SK-N-SH treated with all-trans-retinoic acid at 6 μM for 48 hours (cell line): ENCODE measurements around the gene MOCOS.

ENCODE experiments used
- ARNTL ChIP-seq: fragments of 450-650 bp; formaldehyde crosslinking; IDR thresholded peaks from 2 replicates; pipeline ENCODE4 v1.5.0; 2020; ENCODE audit warnings: low read depth, mild to moderate bottlenecking, moderate library complexity, borderline replicate concordance
- GLIS3 ChIP-seq: fragments of 250-450 bp; sonication (Bioruptor Pico); IDR thresholded peaks from 2 replicates; pipeline ENCODE4 v1.5.0; 2020; ENCODE audit warnings: mild to moderate bottlenecking, moderate library complexity
- OSR1 ChIP-seq: fragments of 250-450 bp; sonication (Bioruptor Pico); IDR thresholded peaks from 2 replicates; pipeline ENCODE4 v1.8.0; 2022; ENCODE audit warnings: moderate library complexity, mild to moderate bottlenecking, inconsistent platforms
- SNAI2 ChIP-seq: fragments of 250-450 bp; sonication (Bioruptor Pico); IDR thresholded peaks from 2 replicates; pipeline ENCODE4 v1.5.0; 2020; ENCODE audit warnings: mild to moderate bottlenecking, moderate library complexity
- ZFP30 ChIP-seq: fragments of 450-650 bp; formaldehyde crosslinking; IDR thresholded peaks from 2 replicates; pipeline ENCODE4 v1.5.0; 2022; ENCODE audit warnings: mild to moderate bottlenecking, moderate library complexity
- ZNF70 ChIP-seq: fragments of 450-650 bp; formaldehyde crosslinking; IDR thresholded peaks from 2 replicates; pipeline ENCODE4 v1.5.0; 2020; ENCODE audit warnings: mild to moderate bottlenecking, moderate library complexity
- TF ChIP-seq, protein P1 (sequence below): fragments of 250-450 bp; sonication (Bioruptor Pico); IDR thresholded peaks from 2 replicates; pipeline ENCODE4 v1.5.0; 2020; ENCODE audit warnings: mild to moderate bottlenecking, moderate library complexity
- TF ChIP-seq, protein P2 (sequence below): fragments of 250-450 bp; sonication (Bioruptor Pico); IDR thresholded peaks from 2 replicates; pipeline ENCODE4 v1.8.0; 2020; ENCODE audit warnings: mild to moderate bottlenecking, moderate library complexity, borderline replicate concordance

DNA sequence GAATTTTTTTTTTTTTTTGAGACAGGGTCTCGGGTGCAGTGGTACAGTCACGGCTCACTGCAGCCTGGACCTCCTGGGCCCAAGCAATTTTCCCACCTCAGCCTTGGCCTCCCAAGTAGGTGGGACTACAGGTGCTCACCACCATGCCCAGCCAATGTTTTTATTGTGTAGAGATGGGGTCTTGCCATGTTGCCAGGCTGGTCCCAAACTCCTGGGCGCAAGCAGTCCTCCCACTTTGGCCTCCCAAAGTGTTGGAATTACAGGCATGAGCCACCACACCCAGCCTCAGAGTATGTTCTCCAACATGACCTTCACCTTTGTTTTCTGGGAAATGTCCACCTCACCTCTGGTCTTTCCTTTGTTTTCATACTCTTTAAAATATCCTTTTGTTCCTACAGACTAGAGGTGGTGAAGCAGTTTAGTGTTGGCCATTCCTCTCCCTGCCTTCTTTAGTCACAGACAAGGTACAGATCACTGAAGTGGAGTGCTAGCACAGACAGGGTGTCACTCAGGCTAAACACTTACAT, 19.5 kb upstream of the MOCOS start:
- TF ChIP-seq OSR1 (CRISPR knock-in tag): no peak
- no peak for TF ChIP-seq SNAI2 (CRISPR knock-in tag)
- no peak for TF ChIP-seq GLIS3 (CRISPR knock-in tag)
- TF ChIP-seq, protein P1, sequence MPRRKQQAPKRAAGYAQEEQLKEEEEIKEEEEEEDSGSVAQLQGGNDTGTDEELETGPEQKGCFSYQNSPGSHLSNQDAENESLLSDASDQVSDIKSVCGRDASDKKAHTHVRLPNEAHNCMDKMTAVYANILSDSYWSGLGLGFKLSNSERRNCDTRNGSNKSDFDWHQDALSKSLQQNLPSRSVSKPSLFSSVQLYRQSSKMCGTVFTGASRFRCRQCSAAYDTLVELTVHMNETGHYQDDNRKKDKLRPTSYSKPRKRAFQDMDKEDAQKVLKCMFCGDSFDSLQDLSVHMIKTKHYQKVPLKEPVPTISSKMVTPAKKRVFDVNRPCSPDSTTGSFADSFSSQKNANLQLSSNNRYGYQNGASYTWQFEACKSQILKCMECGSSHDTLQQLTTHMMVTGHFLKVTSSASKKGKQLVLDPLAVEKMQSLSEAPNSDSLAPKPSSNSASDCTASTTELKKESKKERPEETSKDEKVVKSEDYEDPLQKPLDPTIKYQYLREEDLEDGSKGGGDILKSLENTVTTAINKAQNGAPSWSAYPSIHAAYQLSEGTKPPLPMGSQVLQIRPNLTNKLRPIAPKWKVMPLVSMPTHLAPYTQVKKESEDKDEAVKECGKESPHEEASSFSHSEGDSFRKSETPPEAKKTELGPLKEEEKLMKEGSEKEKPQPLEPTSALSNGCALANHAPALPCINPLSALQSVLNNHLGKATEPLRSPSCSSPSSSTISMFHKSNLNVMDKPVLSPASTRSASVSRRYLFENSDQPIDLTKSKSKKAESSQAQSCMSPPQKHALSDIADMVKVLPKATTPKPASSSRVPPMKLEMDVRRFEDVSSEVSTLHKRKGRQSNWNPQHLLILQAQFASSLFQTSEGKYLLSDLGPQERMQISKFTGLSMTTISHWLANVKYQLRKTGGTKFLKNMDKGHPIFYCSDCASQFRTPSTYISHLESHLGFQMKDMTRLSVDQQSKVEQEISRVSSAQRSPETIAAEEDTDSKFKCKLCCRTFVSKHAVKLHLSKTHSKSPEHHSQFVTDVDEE (CRISPR knock-in tag): no peak
- TF ChIP-seq ZFP30 (CRISPR knock-in tag): no peak
- TF ChIP-seq ARNTL (CRISPR knock-in tag): no peak
- TF ChIP-seq, protein P2, sequence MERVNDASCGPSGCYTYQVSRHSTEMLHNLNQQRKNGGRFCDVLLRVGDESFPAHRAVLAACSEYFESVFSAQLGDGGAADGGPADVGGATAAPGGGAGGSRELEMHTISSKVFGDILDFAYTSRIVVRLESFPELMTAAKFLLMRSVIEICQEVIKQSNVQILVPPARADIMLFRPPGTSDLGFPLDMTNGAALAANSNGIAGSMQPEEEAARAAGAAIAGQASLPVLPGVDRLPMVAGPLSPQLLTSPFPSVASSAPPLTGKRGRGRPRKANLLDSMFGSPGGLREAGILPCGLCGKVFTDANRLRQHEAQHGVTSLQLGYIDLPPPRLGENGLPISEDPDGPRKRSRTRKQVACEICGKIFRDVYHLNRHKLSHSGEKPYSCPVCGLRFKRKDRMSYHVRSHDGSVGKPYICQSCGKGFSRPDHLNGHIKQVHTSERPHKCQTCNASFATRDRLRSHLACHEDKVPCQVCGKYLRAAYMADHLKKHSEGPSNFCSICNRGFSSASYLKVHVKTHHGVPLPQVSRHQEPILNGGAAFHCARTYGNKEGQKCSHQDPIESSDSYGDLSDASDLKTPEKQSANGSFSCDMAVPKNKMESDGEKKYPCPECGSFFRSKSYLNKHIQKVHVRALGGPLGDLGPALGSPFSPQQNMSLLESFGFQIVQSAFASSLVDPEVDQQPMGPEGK (CRISPR knock-in tag): no peak
- no peak for TF ChIP-seq ZNF70 (CRISPR knock-in tag)
